A673 (cell line): ENCODE data around the gene RPL29. TPM values are rescaled to one million over a fixed set of nuclear protein-coding genes. Genes with fewer than 3 reads are reported as not detected.

ENCODE experiments used
- BruUV-seq: library from RNA; stranded (reverse); fragments of 400-500 nt; replicated peaks from 2 replicates; lab custom pipeline; 2021; lab: Mats Ljungman, UMichigan
- CTCF ChIA-PET: fragments of 300-600 bp; sonication (Branson Sonifier 250); formaldehyde crosslinking; loops from one replicate; lab custom pipeline; 2022; ENCODE audit warnings: antibody characterized with exemption; lab: Charles Lee
- POLR2A ChIA-PET: fragments of 300-600 bp; sonication (Branson Sonifier 250); formaldehyde crosslinking; loops from one replicate; lab custom pipeline; 2022; ENCODE audit warnings: antibody characterized with exemption; ENCODE audit not compliant: low non-redundant PET; lab: Charles Lee
- DNase-seq: peaks from one replicate; pipeline ENCODE4 v3.0.0-alpha.2; 2015; ENCODE audit warnings: low spot score
- H3K27ac ChIP-seq: fragments of 200-600 bp; sonication (generic); 2 replicates; pipeline ENCODE4 v1.5.1; 2016; ENCODE audit warnings: mixed run types, low read depth, mild to moderate bottlenecking, mixed read lengths, antibody characterized with exemption, low read length; ENCODE audit not compliant: poor library complexity, severe bottlenecking
- H3K27me3 ChIP-seq: fragments of 200-600 bp; sonication (generic); replicated peaks from 2 replicates; pipeline ENCODE4 v1.6.1; 2017; ENCODE audit warnings: mixed run types, low read depth, mild to moderate bottlenecking, mixed read lengths, antibody characterized with exemption, low read length; ENCODE audit not compliant: insufficient read depth, poor library complexity
- H3K36me3 ChIP-seq: fragments of 200-600 bp; sonication (generic); 2 replicates; pipeline ENCODE4 v1.6.1; 2016; ENCODE audit warnings: mixed run types, mild to moderate bottlenecking, mixed read lengths, antibody characterized with exemption, low read length; ENCODE audit not compliant: insufficient read depth, poor library complexity, severe bottlenecking
- H3K4me1 ChIP-seq: fragments of 200-600 bp; sonication (generic); 2 replicates; pipeline ENCODE4 v1.6.1; 2017; ENCODE audit warnings: mixed run types, mild to moderate bottlenecking, mixed read lengths, antibody characterized with exemption, low read length; ENCODE audit not compliant: insufficient read depth, poor library complexity, severe bottlenecking
- H3K4me3 ChIP-seq: fragments of 200-600 bp; sonication (generic); 2 replicates; pipeline ENCODE4 v1.5.1; 2016; ENCODE audit warnings: low read depth, mixed run types, mild to moderate bottlenecking, mixed read lengths, low read length; ENCODE audit not compliant: poor library complexity, severe bottlenecking
- H3K9me3 ChIP-seq: fragments of 200-600 bp; sonication (generic); 2 replicates; pipeline ENCODE4 v1.6.1; 2016; ENCODE audit warnings: mixed run types, low read depth, mild to moderate bottlenecking, mixed read lengths, antibody characterized with exemption, low read length; ENCODE audit not compliant: poor library complexity, severe bottlenecking
- CTCF ChIP-seq: fragments of 300-800, 200-600 bp; sonication (generic); conservative IDR thresholded peaks from 2 replicates; pipeline ENCODE4 v1.5.1; 2017; ENCODE audit warnings: low read depth, mild to moderate bottlenecking, antibody characterized with exemption, low read length, moderate library complexity, mixed read lengths
- EZH2 ChIP-seq: fragments of 200-600 bp; sonication (generic); IDR thresholded peaks from 2 replicates; pipeline ENCODE4 v1.6.1; 2017; ENCODE audit warnings: borderline replicate concordance, low read depth, mild to moderate bottlenecking, mixed read lengths, antibody characterized with exemption, low read length; ENCODE audit not compliant: poor library complexity, severe bottlenecking
- intact Hi-C: fragments of 100-400 bp; cut with micrococcal nuclease; formaldehyde crosslinking; loops from one replicate; pipeline ENCODE4 v1.10.0; 2022; ENCODE audit not compliant: unreplicated experiment
- total RNA-seq: library from RNA; stranded (reverse); gene quantifications from 2 replicates; pipeline ENCODE4 v1.2.3, GENCODE V29; 2021

RPL29 gene
- total RNA-seq, 1 experiment from 2014 or later, result 624 TPM

- no peak for DNase-seq
- intact Hi-C loops, result loop anchor here (5.0 kb wide), 1 partner anchor 55 kb away; the partner anchor contains the start of gene DUSP7
- Histone ChIP-seq H3K4me1 (peaks cover 18% of the 10 kb centered on the region), H3K9me3 (no peaks in the 10 kb centered on the region), H3K27me3 (no peaks in the 10 kb centered on the region), H3K27ac (no peak overlapping the region), H3K4me3 (no peak overlapping the region), H3K36me3 (no peaks in the 10 kb centered on the region)
- POLR2A ChIA-PET, result interaction anchor here (0.6 kb wide), 1 partner anchor 222 kb away, joined by 10 read pairs; no protein-coding TSS in a partner anchor
- no peak for TF ChIP-seq EZH2
- TF ChIP-seq CTCF, result no peak
- CTCF ChIA-PET, result no interaction called here
- BruUV-seq, result no TSS peak
These were observed 7.1 kb upstream of the RPL29 start for GRCh38 chr3:52002748-52003147.

GRCh38 chr3:52001443-52001974 is 5.8 kb upstream of the RPL29 start:
- Histone ChIP-seq H3K9me3 (no peaks in the 10 kb centered on the region), H3K27ac (no peak overlapping the region), H3K4me3 (no peak overlapping the region), H3K36me3 (no peaks in the 10 kb centered on the region), H3K4me1 (peaks cover 18% of the 10 kb centered on the region), H3K27me3 (no peaks in the 10 kb centered on the region)
- ChIA-PET CTCF (interaction anchor here (0.7 to 0.9 kb wide), 2 partner anchors 43 to 143 kb away, joined by 3 to 4 read pairs; no protein-coding TSS in a partner anchor), POLR2A (no interaction called here)
- DNase-seq, result peak; percentile 68
- TF ChIP-seq CTCF, result peak; percentile 83
- no peak for TF ChIP-seq EZH2
- intact Hi-C loops, result loop anchor here (1.0 to 5.0 kb wide), 4 partner anchors 56 to 337 kb away; partner anchors contain the start of gene DUSP7
- BruUV-seq, result no TSS peak

GRCh38 chr3:51999846-52000245 is 4.2 kb upstream of the RPL29 start:
- intact Hi-C loops, result loop anchor here (2.0 to 5.0 kb wide), 2 partner anchors 57 to 339 kb away; partner anchors contain the start of gene DUSP7
- BruUV-seq, result no TSS peak
- Histone ChIP-seq H3K4me1 (peaks cover 3% of the 10 kb centered on the region), H3K9me3 (no peaks in the 10 kb centered on the region), H3K27ac (no peak overlapping the region), H3K36me3 (peaks cover 4% of the 10 kb centered on the region), H3K4me3 (no peak overlapping the region), H3K27me3 (no peaks in the 10 kb centered on the region)
- CTCF ChIA-PET, result no interaction called here
- no peak for DNase-seq
- TF ChIP-seq EZH2 (no peak), CTCF (no peak)
- POLR2A ChIA-PET, result no interaction called here
